IPS-18c (cell line): ENCODE data around the gene KCNH6.

Source experiments
- H3K4me3 ChIP-seq: 2 replicates; pipeline ENCODE4 v1.7.0; 2013; ENCODE audit warnings: low read depth, mild to moderate bottlenecking, low read length, moderate library complexity; ENCODE audit not compliant: insufficient read depth
- H3K9me3 ChIP-seq: one replicate; pipeline ENCODE4 v1.6.1; 2013; ENCODE audit warnings: mild to moderate bottlenecking, low read length, moderate library complexity; ENCODE audit not compliant: control insufficient read depth, insufficient read depth

KCNH6 gene

GRCh38 chr17:63538693-63539595, 15.8 kb downstream of the KCNH6 start:
- Histone ChIP-seq H3K9me3 (no peaks in the 10 kb centered on the region), H3K4me3 (peak overlapping the region; percentile 38; the same call in 1 of the 2 replicates)

DNA sequence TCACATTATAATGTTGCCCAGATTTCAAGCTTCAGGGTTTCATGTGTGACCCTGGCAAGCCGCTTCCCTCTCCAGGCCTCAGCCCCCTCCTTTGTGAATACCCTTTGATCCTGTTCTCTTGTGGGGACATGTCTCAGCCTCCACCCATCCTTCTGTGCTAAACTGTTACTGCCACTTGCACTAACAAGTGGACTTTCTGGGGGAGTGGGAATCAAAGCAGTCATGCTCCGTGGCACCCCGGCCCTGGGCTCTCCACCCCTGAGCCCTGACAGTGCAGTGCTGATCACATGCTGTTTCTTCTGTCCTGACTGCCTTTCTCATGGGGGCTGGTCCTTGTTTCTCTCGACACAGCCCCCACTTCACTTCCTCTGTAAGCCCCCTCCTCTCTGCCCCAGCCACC, 17.4 kb downstream of the KCNH6 start:
- Histone ChIP-seq H3K9me3 (no peaks in the 10 kb centered on the region), H3K4me3 (no peak overlapping the region)

- H3K9me3 ChIP-seq: no peaks in the 10 kb centered on the region
- H3K4me3 ChIP-seq: no peak overlapping the region
These were observed 19.0 kb downstream of the KCNH6 start for GRCh38 chr17:63542218-63542545.

- H3K9me3 ChIP-seq: no peaks in the 10 kb centered on the region
These were observed 20.0 kb downstream of the KCNH6 start for GRCh38 chr17:63542942-63543821.

DNA sequence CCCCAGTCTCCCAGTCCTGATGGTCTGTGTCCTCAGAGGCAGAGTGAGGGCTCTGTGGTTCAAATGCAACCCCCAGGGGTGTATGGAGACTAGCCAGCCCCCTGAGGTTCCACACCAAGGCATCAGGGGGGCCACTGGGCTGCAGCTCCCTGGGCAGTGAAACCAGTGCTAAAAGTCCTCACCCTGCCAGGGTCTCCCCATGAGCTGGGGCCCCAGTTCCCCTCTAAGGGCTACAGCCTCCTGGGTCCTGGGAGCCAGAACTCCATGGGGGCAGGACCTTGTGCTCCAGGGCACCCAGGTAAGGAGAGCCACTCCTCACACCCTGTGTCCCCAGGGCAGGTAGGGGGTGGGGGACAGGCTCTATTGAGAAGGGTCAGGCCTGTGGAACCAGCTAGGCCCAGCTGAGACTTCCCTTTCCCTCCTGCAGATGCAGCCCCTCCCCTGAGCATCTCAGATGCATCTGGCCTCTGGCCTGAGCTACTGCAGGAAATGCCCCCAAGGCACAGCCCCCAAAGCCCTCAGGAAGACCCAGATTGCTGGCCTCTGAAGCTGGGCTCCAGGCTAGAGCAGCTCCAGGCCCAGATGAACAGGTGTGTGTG, 20.8 kb downstream of the KCNH6 start:
- H3K9me3 ChIP-seq: no peaks in the 10 kb centered on the region

More at GRCh38 chr17:63542942-63543821, 20.0 kb downstream of the KCNH6 start:
- no peak overlapping the region for H3K4me3 ChIP-seq

GRCh38 chr17:63544467-63545301, 21.5 kb downstream of the KCNH6 start:
- Histone ChIP-seq H3K9me3 (no peaks in the 10 kb centered on the region), H3K4me3 (no peak overlapping the region)

More for the DNA sequence above, 20.8 kb downstream of the KCNH6 start:
- H3K4me3 ChIP-seq: no peak overlapping the region

GRCh38 chr17:63546308-63547082, 23.3 kb downstream of the KCNH6 start:
- H3K4me3 ChIP-seq: no peak overlapping the region
- no peaks in the 10 kb centered on the region for H3K9me3 ChIP-seq

- no peak overlapping the region for H3K4me3 ChIP-seq
- no peaks in the 10 kb centered on the region for H3K9me3 ChIP-seq
These were observed 23.9 kb downstream of the KCNH6 start for GRCh38 chr17:63547083-63547523.

DNA sequence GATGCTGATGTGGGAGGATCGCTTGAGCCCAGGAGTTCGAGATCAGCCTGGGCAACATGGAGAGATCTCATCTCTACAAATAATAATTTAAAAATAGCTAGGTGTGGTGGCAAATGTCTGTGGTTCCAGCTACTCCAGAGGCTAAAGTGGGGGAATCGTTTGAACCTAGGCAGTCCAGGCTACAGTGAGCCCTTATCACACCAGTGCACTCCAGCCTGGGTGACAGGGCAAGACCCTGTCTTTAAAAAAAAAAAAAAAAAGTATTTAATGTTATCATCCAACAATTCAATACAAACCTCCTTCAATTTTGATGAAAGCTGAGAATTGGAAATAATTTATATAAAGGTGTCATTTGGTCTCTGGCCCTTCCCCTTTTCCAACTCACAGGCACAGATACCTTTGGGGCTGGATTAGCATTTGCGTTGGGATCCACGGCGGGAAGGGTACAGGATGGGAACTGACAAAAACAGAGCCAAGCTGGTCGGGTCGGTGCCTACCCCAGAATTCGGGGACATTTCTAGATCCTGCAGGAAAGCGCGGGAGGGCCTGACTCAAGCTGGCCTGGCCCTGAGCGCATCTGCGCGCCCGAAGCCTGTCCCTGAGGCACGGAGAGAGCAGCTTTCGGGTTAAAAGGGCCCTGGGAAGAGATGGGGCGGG, 26.3 kb downstream of the KCNH6 start:
- H3K9me3 ChIP-seq: no peaks in the 10 kb centered on the region
- peak overlapping the region; percentile 91 for H3K4me3 ChIP-seq

GRCh38 chr17:63549946-63550816, 27.0 kb downstream of the KCNH6 start, which contains the start of gene DCAF7:
TSS of gene DCAF7 (plus strand) at chr17:63550477. CDS start at chr17:63550678, 201 bp downstream.
- H3K4me3 ChIP-seq: peak within 1 kb of the TSS; percentile 98
- no peaks in the 10 kb centered on the region for H3K9me3 ChIP-seq

- Histone ChIP-seq H3K4me3 (peak overlapping the region; percentile 98), H3K9me3 (no peaks in the 10 kb centered on the region)
These were observed 27.9 kb downstream of the KCNH6 start for GRCh38 chr17:63550817-63551639.

DNA sequence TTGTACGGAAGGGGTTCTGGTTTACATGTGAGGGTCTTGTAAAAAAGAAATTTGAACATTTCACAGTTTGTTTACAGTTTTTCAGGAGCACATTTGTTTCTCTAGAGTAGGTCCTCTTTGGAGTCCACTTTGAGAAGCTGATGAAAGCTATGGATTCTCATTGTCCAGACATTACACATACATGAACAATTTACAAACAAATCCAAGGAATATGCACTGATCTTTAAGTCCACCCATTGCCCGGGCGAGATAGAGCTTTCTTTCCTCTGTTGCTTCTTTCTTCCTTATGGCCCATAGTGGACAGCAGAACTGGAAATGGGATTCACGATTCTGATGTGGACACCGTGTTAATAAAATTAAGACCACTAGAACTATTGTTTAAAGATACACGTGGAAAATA, 29.1 kb downstream of the KCNH6 start:
- H3K4me3 ChIP-seq: peak overlapping the region; percentile 98; the same call in 1 of the 2 replicates

DNA sequence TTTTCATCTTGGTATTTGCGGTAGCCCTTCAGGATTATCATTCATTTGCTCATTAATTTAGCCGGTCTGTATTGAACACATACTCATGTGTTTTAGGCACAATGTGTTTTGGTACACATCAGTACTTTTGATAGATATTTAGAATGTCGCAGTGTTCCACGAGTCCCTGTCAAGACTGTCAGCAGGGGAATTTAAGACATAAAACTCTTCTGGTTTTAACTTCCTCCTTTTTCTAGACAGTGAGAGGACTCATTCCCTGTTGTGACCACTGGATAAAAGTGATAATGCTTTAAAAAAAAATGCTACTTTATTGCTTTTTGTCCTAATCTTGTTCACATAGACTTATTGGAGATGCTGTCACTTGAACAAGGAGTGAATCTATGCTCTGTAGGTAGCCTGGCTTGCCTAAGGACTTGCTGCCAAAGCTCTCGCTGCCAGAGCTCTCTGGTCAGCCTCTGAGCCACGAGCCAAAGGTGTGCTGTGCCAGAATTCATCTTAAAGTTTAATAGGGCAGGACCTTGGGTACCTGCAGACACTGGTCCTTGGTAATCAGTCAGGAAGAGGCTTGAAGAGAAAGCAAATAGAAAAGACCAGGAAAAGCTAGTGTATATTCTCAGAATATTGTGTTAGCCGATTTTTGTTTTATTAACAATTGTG, 32.5 kb downstream of the KCNH6 start:
- Histone ChIP-seq H3K9me3 (no peaks in the 10 kb centered on the region), H3K4me3 (no peak overlapping the region)

More for the DNA sequence above, 29.1 kb downstream of the KCNH6 start:
- no peaks in the 10 kb centered on the region for H3K9me3 ChIP-seq
